GM19025 (cell line): ENCODE data around the gene AGPAT4.
"Not testable (repeated sequence)": the region's sequence is repeated elsewhere in the genome, so short reads cannot be mapped to it uniquely, and the experiment has no call there.

Experiments used
- ATAC-seq: cut with Tn5 transposase; IDR thresholded peaks from one replicate; pipeline ENCODE4 v1.9.1; 2021; ENCODE audit warnings: mild to moderate bottlenecking, low read depth, moderate library complexity; ENCODE audit not compliant: unreplicated experiment

Gene AGPAT4

DNA sequence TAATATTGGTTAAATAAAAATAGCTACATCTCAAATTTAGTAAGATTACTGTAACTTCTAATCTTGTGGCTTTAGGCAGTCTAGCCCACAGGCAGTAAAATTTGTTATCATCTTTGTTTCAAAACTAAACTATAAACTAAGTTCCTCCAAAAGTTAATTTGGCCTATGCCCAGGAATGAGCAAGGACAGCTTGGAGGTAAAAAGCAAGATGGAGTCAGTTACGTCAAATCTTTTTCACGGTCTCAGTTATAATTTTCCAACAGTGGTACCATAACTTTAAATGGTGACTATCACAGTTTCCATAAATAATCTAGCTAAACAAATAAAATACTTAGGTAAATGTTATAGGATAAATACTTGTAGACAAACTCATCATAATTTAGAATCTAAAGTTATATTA is 63.0 kb downstream of the AGPAT4 start:
- no peak for ATAC-seq

DNA sequence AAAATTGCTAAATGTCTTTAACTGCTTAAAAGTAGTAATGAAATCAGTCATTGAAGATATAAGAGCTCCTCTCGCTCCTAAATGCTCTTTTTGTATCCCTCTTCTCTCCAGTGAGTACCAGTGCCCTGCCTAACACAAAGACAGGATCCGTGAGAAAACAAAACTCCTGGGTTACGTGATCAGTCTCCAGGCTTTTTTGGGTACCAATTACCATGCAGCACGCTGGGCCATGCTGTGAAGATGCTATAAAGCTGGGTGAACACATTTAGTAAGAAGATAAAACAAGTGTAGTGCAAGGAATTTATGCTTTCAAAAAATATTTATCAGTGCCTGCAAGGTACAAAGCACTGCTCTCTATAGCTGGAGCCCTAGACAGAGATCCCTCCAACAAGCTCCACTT is 66.7 kb downstream of the AGPAT4 start:
- ATAC-seq: no peak

DNA sequence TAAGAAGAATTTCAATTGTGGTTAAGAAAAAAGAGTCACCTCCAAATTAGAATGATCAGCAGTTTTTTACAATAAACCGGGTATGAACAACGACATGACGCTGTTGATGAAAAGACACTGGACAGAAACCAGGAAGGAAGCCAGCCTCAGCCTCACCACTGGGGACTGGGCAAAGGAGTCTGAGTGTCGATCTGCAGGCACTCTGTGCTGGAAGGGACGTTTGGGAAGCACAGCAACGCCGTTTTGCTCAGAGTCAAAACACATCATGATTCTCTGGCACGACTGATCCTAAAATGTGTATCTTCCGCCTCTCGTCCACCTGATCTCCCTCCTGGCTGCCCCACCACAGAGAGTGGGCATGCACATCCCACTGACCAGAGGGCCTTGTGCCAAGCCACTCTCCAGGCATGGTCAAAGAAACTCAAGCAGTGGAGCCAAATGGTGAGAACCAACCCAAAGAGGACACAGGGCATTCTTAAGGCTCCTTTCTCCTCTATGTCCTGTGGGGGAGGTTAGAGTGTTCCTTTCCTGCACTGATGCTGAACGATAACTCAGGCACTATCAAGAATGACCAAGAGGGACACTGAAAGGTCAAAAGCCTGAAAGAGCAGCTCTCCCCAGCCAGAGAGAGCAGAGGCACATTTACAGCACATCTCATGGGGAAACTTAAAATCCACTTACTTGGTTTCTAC is 68.8 kb downstream of the AGPAT4 start:
- ATAC-seq: no peak

DNA sequence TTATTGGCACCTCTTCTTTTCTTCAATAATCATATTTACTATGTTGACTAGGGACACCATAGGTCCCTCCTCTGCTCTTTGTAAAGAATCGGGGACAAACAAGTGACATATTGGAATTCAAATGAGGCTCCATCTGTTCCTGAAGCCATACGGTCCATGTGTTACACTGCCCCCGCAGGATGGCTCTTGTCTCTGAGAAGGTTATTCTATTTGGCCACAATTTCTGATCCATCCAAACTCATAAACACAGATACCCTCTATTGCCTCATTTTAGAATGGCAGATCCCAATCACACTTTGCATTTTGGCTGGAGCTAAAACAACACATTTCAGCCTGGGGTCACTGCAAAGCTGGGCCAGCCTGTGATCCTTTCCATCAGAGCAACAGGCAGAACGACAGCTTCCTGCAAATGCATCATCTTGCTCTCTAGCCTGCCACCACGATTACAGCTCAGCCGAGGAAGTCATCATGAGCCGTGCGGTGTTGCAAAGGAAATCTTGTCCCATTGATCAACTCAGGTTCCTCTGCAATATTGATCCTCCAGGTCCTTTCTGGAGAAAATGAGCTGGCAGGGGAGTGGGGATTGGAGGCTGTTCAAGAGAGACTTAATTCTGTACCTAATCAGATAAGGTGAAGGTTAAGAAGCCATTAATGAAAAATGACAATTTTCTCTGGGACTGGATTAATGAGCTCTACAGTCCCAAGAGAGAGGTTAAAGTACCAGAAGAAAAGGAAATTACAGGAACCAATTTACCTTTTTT is 73.1 kb downstream of the AGPAT4 start:
- no peak for ATAC-seq

DNA sequence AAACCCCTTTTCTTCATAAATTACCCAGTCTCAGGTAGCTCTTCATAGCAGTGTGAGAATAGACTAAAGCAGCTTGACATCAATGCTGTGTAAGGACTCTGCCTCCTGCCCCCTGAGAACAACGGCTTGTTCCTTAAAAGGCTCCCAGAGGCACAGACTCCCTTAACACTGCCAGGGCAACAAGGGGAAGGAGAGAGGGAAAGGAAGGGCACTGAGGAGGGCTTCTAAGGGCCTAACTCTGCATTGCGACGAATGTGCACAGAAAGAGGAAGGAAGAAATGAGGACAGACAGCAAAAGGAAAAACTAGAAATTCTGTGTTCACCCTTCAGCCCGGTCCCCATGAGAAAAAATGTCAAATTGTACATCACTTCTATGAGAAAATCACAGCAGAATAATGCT is 74.0 kb downstream of the AGPAT4 start:
- ATAC-seq: no peak

DNA sequence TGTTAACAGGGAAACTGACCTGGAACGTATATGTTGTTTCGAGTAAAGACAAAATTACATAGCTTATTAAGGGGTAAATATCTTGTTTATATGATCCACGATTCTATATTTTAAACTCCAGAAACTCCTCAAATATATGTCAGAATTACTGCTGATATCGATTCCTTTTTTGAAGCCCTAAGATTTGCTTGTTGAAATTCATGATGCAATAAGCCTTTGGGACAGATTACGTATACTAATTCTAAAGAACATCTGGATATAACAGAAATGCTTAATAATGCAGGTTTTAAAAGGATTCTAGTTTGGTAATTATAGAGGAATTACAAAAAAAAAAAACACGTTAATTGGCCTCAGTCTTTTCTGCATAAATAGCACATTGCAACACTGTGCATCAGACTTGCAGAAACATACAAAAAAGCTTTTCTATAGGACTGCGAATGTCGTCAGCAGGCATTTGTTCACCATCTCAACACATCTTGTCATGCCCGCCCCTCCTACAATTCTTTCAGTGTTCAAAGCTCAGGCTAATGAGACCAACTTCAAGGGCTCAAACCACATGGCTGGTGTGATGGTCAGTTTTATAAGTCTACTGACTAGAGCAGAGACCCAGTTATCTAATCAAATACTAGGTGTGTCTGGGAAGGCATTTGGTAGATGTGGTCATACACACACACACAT is 74.9 kb downstream of the AGPAT4 start:
- no peak for ATAC-seq

DNA sequence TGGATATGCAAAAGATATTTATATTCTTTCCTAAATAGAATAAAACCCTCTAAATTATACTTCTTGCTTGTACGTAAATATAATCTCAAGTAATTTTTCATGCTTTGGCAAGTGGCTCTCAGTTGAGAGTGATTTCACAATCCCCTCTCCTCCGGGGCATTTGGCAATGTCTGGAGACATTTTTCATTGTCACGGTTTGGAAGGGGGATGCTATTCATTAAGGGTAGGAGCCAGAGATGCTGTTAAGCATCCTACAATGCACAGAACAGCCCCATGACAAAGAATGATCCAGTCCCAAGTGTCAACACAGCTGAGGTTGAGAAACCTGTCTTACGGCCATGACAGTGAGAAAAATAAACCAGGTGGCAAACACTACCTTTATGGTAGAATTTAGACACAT is 75.7 kb downstream of the AGPAT4 start:
- no peak for ATAC-seq

DNA sequence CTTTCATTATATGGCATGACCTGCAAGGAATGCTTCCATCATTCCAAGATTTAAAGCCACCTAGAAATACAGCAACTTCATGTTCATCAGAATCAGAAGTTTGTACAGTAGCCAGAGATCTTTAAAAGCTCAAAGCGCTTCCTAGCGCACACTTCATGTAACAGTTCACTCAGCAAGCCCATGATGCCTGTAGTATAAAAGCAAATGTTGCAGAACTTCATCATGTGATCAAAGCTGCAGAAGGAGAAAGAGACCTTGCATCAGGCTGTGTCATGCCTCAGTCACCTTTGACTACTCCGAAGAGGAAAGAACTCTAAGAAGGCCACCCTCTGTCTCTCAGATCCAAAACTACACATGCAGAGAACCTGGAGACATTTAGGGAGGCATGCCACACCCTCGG is 78.5 kb downstream of the AGPAT4 start:
- ATAC-seq: no peak

DNA sequence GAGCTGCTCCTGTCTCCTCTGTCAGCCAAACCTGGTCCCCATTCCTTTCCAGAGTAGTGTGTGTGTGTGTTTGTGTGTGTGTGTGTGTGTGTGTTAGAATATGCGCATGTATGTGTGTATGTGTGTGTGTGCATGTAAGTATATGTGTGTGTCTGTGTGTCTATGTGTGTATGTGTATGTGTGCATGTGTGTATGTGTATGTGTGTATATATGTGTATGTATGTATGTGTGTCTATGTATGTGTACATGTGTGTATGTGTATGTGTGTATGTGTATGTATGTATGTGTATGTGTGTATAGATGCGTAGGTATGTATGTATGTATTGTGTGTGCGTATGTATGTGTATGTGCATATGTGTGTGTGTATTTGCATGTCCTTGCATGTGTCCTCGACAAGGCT is 79.5 kb downstream of the AGPAT4 start:
- ATAC-seq: no peak

DNA sequence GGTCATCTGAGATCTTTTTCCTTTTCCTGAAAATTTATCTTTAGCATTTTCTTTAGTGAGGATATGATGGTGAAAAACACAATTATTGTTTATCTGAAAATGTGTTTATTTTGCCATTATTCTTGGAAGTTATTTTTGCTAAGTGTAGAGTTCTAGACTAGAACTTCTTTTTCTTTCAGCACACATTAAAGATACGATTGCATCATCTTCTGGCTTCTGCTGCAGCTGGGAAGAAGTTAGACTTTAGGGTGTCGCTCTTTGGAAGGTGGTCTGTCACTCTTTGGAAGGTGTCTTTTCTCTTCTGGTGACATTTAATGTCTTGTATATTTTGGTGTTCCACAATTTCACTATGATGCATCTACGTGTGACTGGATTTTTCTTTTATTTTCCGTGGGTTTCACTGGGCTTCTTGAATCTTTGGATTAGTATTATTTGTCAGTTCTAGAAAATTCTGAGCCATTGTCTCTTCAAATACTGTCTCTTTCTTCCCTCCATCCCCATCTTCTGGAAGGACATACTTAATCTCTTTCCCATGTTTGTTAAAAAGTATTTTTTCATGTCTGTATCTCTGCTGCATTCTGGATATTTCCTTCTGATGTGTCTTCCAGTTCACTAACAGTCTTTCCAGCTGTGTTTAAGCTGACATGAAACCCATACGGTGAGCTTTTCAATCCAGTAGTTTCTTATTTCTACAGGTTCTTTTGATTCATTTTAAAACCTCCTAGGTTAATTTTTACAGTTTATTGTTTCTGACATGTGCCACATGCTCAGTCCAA is 81.0 kb downstream of the AGPAT4 start:
- ATAC-seq: no peak

DNA sequence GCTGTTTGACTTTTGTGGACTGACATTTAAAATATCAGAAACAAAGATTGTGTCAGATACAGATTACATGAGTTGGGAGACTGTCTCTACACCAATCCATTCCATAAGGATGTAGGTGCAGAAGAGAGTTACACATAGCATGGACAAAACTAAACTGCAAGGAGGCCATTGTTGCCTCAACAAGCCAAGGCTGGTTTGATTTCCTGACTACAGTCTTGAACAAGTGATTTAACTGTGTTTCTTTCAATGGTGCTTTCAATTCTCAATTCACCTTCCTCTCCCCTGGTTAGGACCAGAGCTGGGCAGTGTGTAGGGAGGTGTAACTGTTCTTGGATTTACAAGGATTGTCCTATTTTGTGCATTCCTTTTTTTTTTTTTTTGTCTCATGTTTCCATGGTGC is 82.2 kb downstream of the AGPAT4 start:
- ATAC-seq: no peak

DNA sequence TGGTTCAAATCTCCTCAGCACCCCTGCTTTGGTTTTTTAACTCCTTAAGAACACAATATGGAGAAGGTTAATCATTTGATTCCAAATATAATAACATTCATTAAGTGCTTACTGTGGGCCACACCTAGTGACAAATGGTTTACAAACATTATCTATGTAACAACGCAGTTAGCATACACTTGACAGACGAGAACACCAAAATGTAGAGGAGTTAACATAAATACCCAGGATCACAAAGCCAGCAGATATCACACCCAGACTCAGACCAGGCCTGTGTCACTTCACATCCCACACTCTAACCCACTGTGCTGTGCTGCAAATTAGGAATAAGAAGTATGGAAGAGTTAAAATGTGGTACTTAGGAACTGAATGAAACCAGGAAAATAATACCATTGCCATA is 82.9 kb downstream of the AGPAT4 start:
- no peak for ATAC-seq

DNA sequence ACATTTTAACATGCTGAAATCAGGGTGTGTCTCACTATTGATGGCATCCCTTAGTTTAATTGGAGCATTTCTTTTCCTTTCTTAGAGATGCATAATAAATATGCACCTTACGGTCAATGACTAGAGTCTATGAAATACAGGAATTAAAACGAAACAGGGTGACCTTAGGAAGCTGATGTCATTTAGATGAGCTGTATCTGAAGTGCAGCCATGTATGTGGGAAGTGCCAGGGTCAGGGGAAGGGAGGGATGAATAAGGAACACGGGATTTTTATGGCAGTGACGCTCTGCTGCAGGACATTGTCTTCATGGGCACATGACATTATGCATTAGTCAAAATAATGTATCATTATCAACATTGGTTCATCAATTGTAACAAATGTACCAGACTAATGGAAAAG is 84.0 kb downstream of the AGPAT4 start:
- no peak for ATAC-seq

DNA sequence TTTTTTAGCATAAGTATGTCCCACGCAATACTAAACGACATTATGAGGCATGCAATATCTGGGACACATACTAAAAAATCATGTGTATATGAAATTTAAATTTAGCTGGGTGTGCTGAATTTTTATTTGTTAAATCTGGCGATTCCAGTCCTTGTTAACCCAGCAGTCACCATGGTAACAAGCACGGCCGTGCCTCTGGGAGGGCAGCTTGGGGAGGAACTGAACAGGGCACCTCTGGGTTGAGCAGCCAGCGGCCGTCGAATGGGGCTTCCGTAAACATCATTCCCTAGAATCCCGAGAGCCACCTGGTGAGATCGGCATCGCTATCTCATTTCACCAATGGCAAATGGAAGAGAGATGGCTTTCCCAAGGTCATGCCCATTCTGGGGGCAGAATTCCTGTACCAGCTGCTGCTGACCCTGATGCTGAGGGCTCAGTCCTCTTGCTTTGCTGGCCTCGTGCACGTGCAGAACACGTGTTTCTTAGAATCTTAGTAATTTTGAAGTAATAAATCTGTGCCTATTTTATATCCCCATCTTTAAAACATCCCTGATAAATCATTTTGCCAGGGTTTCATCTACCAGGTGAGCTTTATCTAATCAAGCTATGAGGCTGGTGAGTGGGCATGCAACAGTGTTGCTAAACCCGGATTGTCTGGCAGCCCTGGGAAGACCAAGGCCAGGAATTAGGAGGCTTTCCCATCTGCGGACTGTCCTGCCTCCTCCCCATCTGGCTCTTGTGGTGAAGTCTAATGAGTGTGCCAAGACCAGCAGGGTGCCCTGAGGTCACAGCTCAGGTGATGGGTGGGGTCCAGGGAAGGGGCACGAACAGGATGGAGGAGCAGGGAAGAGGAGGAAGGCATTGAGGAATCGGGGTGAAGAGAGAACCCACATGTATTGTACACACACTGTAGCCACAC is 85.1 kb downstream of the AGPAT4 start:
- no peak for ATAC-seq

DNA sequence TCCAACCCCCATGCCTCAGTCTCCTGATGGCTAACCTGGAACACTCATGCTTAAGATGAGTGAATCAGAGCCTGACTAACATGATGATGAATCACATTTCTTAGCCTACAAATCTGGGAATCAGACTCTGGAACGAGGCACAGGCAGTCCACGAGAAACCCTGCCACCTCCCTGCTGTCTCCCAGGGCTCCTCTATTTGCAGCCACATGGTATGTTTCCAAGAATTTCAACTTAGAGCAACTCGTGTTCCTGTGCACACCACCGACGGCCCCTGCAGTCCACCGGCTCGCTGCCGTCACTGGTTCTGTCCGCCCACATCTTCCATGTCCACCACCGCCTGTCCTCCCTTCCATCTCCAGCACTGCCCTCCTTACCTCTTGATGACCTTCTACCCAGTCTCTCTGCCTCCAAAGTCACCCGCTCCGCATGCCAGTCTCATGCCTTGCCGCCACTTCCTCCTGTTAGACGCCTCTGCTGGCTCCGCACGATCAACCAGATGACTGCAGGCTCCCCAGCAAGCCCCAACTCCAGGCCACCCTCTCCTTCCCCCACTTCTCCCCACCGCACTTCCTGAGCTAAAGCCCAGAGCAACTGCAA is 87.6 kb downstream of the AGPAT4 start:
- ATAC-seq: no peak

DNA sequence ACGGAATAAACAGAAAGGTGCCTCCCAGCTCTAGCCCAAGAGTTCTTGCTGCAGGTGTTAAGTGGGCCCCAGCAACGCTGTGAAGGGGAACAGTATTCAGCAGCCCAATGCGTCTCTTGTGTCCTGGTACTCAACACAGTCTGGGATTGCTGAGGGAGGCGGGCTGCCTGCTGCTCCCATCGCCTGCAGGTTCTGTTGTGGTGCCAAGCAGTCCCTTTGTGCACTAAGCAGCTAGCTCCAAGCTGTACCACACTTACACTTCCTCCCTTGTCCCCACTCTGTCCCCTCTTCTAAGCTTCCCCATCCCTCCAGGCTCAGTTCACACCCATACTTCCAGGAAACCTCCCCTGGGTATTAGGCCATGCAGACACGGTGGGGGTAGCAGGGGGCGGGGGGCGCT is 92.7 kb downstream of the AGPAT4 start:
- ATAC-seq: no peak

DNA sequence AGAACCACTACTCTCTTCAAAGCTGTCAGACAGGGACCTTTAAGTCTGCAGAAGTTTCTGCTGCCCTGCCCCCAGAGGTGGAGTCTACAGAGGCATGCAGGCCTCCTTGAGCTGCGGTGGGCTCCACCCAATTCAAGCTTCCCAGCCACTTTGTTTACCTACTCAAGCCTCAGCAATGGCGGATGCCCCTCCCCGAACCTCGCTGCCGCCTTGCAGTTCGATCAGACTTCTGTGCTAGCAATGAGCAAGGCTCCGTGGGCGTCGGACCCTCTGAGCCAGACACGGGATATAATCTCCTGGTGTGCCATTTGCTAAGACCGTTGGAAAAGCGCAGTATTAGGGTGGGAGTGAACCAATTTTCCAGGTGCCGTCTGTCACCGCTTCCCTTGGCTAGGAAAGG is 95.7 kb downstream of the AGPAT4 start:
- ATAC-seq: not testable (repeated sequence)

DNA sequence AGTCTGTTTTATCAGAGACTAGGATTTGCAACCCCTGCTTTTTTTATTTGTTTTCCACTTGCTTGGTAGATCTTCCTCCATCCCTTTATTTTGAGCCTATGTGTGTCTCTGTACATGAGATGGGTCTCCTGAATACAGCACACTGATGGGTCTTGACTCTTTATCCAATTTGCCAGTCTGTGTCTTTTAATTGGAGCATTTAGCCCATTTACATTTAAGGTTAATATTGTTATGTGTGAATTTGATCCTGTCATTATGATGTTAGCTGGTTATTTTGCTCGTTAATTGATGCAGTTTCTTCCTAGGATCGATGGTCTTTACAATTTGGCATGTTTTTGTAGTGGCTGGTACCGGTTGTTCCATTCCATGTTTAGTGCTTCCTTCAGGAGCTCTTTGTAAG is 97.4 kb downstream of the AGPAT4 start:
- not testable (repeated sequence) for ATAC-seq

DNA sequence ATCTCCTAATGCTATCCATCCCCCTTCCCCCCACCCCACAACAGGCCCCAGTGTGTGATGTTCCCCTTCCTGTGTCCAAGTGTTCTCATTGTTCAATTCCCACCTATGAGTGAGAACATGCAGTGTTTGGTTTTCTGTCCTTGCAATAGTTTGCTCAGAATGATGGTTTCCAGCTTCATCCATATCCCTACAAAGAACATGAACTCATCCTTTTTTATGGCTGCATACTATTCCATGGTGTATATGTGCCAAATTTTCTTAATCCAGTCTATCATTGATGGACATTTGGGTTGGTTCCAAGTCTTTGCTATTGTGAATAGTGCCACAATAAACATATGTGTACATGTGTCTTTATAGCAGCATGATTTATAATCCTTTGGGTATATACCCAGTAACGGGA is 101.1 kb downstream of the AGPAT4 start:
- not testable (repeated sequence) for ATAC-seq

DNA sequence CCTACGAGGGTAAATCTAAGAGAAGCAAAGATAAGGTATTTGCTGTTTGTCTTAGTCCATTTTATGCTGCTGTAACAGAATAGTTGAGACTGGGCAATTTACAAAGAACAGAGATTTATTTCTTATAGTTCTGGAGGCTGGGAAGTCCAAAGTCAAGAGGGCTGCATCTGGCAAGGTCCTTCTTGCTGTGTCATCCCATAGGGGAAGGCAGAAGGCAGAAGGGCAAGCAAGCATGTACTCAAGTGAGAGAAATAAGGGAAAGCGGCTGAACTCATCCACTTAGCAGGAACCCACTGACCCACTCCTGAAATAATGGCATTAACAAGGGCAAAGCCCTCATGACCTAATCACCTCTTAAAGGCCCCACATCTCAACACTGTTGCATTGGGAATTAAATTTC is 102.7 kb downstream of the AGPAT4 start:
- ATAC-seq: no peak
